Lower lobe of right lung (tissue), 2 donors: Measurements from ENCODE around the gene GRID1. TPM values are rescaled to one million over a fixed set of nuclear protein-coding genes. Genes with fewer than 3 reads are reported as not detected.

Source experiments
- ATAC-seq, 2 donors: fragments of 200-7000 bp; cut with Tn5 transposase; one replicate each; pipeline ENCODE4 v1.9.1; 2020 to 2022; ENCODE audit warnings: mild to moderate bottlenecking in 2 of 2, moderate library complexity in 2 of 2
- DNase-seq: peaks from one replicate; pipeline ENCODE4 v3.0.0-alpha.2; 2020
- H3K27ac ChIP-seq: fragments of 200-600 bp; one replicate; pipeline ENCODE4 v1.8.0; 2022
- H3K27me3 ChIP-seq: fragments of 200-600 bp; one replicate; pipeline ENCODE4 v1.8.0; 2022; ENCODE audit warnings: low read depth
- H3K36me3 ChIP-seq: fragments of 200-600 bp; one replicate; pipeline ENCODE4 v1.8.0; 2022; ENCODE audit warnings: mild to moderate bottlenecking
- H3K4me1 ChIP-seq: fragments of 200-600 bp; one replicate; pipeline ENCODE4 v1.8.0; 2022
- H3K4me3 ChIP-seq: fragments of 200-600 bp; one replicate; pipeline ENCODE4 v1.8.0; 2022; ENCODE audit warnings: mild to moderate bottlenecking
- H3K9me3 ChIP-seq: fragments of 200-600 bp; one replicate; pipeline ENCODE4 v1.8.0; 2022
- CTCF ChIP-seq: fragments of 200-600 bp; IDR thresholded peaks from one replicate; pipeline ENCODE4 v1.8.0; 2022; ENCODE audit warnings: antibody characterized with exemption, mild to moderate bottlenecking
- intact Hi-C: fragments of 100-400 bp; cut with DNase I; formaldehyde crosslinking; loops from one replicate; pipeline ENCODE4 v1.11.0; 2022
- total RNA-seq: library from RNA; stranded (reverse); fragmentation: NEBNext Ultra II Directional; extraction: Animal tissue kit (Norgen Biotek cat#: 25700); gene quantifications from one replicate; pipeline ENCODE4 v1.2.1, GENCODE V29; 2021
- donor health status: DM: no; HTN: yes; CAD: no; lungs with severe emphysema.

Gene GRID1
- total RNA-seq, 1 donor from 2014 or later, result 2.5 TPM

- no peaks in the 10 kb centered on the region for H3K9me3 ChIP-seq
- no peak for TF ChIP-seq CTCF
- H3K27me3 ChIP-seq, result no peaks in the 10 kb centered on the region
- no peak for DNase-seq
- no peak overlapping the region for H3K27ac ChIP-seq
- H3K4me3 ChIP-seq, result no peak overlapping the region
- no peaks in the 10 kb centered on the region for H3K36me3 ChIP-seq
- intact Hi-C loops, result no loop called here
- no peak for ATAC-seq
- no peaks in the 10 kb centered on the region for H3K4me1 ChIP-seq
Observed at GRCh38 chr10:85920311-85920710, 446.3 kb downstream of the GRID1 start.

GRCh38 chr10:85919491-85920021, 447.0 kb downstream of the GRID1 start:
- ATAC-seq (no peak), DNase-seq (no peak)
- TF ChIP-seq CTCF, result no peak
- H3K36me3 ChIP-seq, result no peaks in the 10 kb centered on the region
- H3K9me3 ChIP-seq, result no peaks in the 10 kb centered on the region
- H3K4me3 ChIP-seq, result no peak overlapping the region
- intact Hi-C loops, result no loop called here
- H3K27me3 ChIP-seq, result no peaks in the 10 kb centered on the region
- no peak overlapping the region for H3K27ac ChIP-seq
- H3K4me1 ChIP-seq, result no peaks in the 10 kb centered on the region

- intact Hi-C loops, result no loop called here
Observed at GRCh38 chr10:85918371-85918770, 448.2 kb downstream of the GRID1 start.

GRCh38 chr10:85917601-85918000, 449.0 kb downstream of the GRID1 start:
- no peaks in the 10 kb centered on the region for H3K36me3 ChIP-seq
- no peak overlapping the region for H3K4me3 ChIP-seq
- ATAC-seq, result no peak
- H3K9me3 ChIP-seq, result no peaks in the 10 kb centered on the region
- no peaks in the 10 kb centered on the region for H3K27me3 ChIP-seq
- no peak overlapping the region for H3K27ac ChIP-seq
- no peaks in the 10 kb centered on the region for H3K4me1 ChIP-seq
- intact Hi-C loops, result no loop called here
- no peak for DNase-seq
- TF ChIP-seq CTCF, result no peak

More at GRCh38 chr10:85918371-85918770, 448.2 kb downstream of the GRID1 start:
- no peak for DNase-seq
- H3K36me3 ChIP-seq, result no peaks in the 10 kb centered on the region
- H3K4me3 ChIP-seq, result no peak overlapping the region
- ATAC-seq, result no peak
- TF ChIP-seq CTCF, result no peak
- no peaks in the 10 kb centered on the region for H3K4me1 ChIP-seq
- H3K27ac ChIP-seq, result no peak overlapping the region
- no peaks in the 10 kb centered on the region for H3K27me3 ChIP-seq
- no peaks in the 10 kb centered on the region for H3K9me3 ChIP-seq

- no peak for TF ChIP-seq CTCF
- H3K9me3 ChIP-seq, result no peaks in the 10 kb centered on the region
- H3K36me3 ChIP-seq, result no peaks in the 10 kb centered on the region
- no peaks in the 10 kb centered on the region for H3K4me1 ChIP-seq
- H3K4me3 ChIP-seq, result no peak overlapping the region
- H3K27ac ChIP-seq, result no peak overlapping the region
- intact Hi-C loops, result no loop called here
- no peaks in the 10 kb centered on the region for H3K27me3 ChIP-seq
- no peak for ATAC-seq
- DNase-seq, result no peak
Observed at GRCh38 chr10:85916994-85917573, 449.5 kb downstream of the GRID1 start.
